ENCODE results near the gene PRKCH.
A peak's percentile ranks its signal among the peaks of the same experiment; 100 is the strongest.

PRKCH gene

GRCh38 chr14:61346793-61347192, 25.4 kb downstream of the PRKCH start:
- no peaks in the 10 kb centered on the region for H3K27me3 ChIP-seq (ENCODE audit: insufficient read depth, low read length)
- no peak overlapping the region for H3K4me3 ChIP-seq (ENCODE audit: low read length)
- H3K4me1 ChIP-seq (ENCODE audit: insufficient read depth, low read length) = 0 out of 2 replicates have a peak, but pooled peaks cover 8% of the 10 kb centered on the region
- H3K9ac ChIP-seq (ENCODE audit: low read depth, low read length) = no peak overlapping the region
- H3K27ac ChIP-seq (ENCODE audit: low read depth, low read length) = no peak overlapping the region
- H3K36me3 ChIP-seq (ENCODE audit: insufficient read depth, low read length) = no peaks in the 10 kb centered on the region
- 75% methylated on average over 3 of the region's 4 CpGs for WGBS
- H3K9me3 ChIP-seq (ENCODE audit: insufficient read depth, low read depth, low read length) = no peaks in the 10 kb centered on the region

DNA sequence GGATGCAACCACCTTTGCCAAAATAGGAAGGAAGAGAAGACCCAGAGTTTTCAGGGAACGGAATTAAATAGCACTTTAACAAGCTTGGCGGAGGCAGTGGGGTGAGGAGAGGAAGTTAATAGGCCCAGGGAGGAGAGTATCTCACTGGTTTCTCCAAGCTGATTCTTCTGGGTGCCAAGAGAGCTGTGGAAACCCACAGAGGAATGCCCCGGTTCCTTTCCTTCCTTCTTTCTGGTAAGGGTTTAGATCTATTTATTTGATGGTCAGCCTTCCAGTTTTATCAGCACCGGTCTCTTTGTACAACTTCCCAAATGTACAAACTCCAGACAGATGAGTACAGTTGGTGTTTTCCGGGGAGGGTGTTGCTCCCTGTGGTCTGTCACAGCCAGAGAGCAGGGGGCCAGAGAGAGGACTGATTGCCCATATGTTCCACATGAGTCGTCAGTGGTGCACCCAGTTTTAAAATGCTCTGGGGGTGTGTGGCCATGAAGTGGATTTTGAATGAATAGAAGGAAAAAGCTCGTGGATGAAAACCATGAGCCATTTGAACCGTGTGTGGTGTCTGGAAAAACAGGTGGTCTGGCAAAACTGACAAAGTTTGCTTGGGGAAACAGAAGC, 26.6 kb downstream of the PRKCH start:
- Histone ChIP-seq H3K4me3 (ENCODE audit: low read length) (no peak overlapping the region), H3K9ac (ENCODE audit: low read depth, low read length) (no peak overlapping the region), H3K27me3 (ENCODE audit: insufficient read depth, low read length) (no peaks in the 10 kb centered on the region), H3K36me3 (ENCODE audit: insufficient read depth, low read length) (no peaks in the 10 kb centered on the region), H3K9me3 (ENCODE audit: insufficient read depth, low read depth, low read length) (no peaks in the 10 kb centered on the region), H3K27ac (ENCODE audit: low read depth, low read length) (no peak overlapping the region), H3K4me1 (ENCODE audit: insufficient read depth, low read length) (0 out of 2 replicates have a peak, but pooled peaks cover 8% of the 10 kb centered on the region)
- WGBS = 89% methylated on average over 8 of the region's 8 CpGs

DNA sequence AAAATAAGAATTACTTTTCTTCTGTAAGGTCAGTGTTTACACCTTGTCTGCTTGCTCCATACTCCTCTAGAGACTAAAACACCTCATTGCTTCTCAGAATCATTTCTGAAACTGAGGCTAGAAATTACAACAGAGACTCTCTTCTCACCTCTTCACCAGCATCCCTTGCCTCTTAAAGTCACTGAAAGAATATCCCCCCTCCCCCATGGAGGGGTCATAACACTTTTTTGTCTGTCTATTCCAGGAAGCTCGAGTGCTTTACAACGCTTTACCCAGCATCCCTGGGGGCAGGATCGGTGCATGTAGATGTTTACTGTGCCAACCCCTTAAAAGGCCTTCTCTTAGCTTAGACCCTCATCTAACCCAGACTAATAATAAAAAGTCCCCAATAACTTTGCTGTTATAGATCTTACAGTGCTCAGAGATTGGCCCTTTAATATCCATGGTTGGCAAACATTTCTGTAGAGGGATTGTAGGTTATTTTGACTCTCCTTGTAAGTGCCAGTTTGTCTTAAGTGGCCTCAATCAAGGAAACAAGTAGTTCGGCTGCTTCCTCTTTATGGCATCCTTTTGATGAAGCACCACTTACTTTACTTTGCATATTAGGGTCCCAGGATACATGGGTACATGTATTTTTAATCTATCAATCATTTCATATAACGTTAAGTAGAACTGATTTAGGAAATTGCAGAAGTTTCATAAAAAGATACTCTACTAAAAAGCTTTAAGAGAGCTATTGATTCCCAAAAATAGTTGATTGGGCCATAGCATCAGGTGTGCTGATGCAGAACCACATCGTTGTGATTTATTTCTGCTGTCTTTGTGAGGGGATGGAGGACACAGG, 29.3 kb downstream of the PRKCH start:
- Histone ChIP-seq H3K36me3 (ENCODE audit: insufficient read depth, low read length) (no peaks in the 10 kb centered on the region), H3K9ac (ENCODE audit: low read depth, low read length) (no peak overlapping the region), H3K27me3 (ENCODE audit: insufficient read depth, low read length) (no peaks in the 10 kb centered on the region), H3K9me3 (ENCODE audit: insufficient read depth, low read depth, low read length) (no peaks in the 10 kb centered on the region), H3K27ac (ENCODE audit: low read depth, low read length) (no peak overlapping the region), H3K4me3 (ENCODE audit: low read length) (no peak overlapping the region), H3K4me1 (ENCODE audit: insufficient read depth, low read length) (peaks cover 13% of the 10 kb centered on the region)
- 90% methylated on average over 6 of the region's 6 CpGs for WGBS

DNA sequence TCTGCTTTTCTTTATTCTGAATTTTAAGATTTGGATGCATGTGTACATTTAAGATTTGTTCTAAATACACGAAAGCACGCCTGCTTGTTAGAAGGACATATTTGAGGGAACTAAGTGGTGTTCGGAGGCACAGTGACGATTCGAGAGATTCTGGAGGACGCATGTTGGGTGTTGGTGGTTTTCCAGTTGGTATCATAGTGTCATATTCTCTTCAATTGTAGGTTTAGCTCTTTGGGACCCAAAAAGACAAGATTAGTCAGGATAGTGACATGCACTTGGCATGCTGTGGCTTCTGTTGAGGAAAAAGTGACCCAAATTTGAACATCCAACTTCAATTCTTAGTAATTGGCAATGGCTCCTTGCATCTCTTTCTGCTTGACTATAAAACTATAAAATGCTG, 30.1 kb downstream of the PRKCH start:
- no peaks in the 10 kb centered on the region for H3K27me3 ChIP-seq (ENCODE audit: insufficient read depth, low read length)
- H3K9ac ChIP-seq (ENCODE audit: low read depth, low read length) = no peak overlapping the region
- no peak overlapping the region for H3K27ac ChIP-seq (ENCODE audit: low read depth, low read length)
- WGBS = 96% methylated on average over 6 of the region's 6 CpGs
- no peaks in the 10 kb centered on the region for H3K36me3 ChIP-seq (ENCODE audit: insufficient read depth, low read length)
- H3K9me3 ChIP-seq (ENCODE audit: insufficient read depth, low read depth, low read length) = no peaks in the 10 kb centered on the region
- H3K4me1 ChIP-seq (ENCODE audit: insufficient read depth, low read length) = peaks cover 21% of the 10 kb centered on the region
- H3K4me3 ChIP-seq (ENCODE audit: low read length) = no peak overlapping the region

DNA sequence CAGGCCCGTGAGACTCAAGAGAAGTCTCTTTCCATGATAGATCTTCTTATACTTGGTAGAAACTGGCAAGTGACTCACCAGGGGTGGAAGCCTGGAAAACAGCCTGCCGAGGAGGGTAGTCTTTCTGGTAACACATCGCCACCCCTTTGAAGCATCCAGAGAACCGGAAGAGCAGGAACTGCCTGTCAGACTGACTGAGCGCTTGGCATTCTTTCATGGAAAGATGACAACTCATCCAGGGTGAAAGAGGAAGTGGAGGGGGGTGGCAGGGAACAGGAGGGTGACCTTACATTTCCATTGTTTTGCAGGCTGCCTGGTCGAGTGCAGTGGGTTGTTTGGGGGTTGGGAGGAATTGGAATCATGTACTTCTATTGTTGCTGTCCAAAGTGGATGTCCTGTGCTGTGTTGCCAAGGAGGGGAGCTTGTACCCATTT, 34.5 kb downstream of the PRKCH start:
- Histone ChIP-seq H3K27me3 (ENCODE audit: insufficient read depth, low read length) (no peaks in the 10 kb centered on the region), H3K4me1 (ENCODE audit: insufficient read depth, low read length) (peaks cover 13% of the 10 kb centered on the region), H3K4me3 (ENCODE audit: low read length) (no peak overlapping the region), H3K36me3 (ENCODE audit: insufficient read depth, low read length) (no peaks in the 10 kb centered on the region), H3K9ac (ENCODE audit: low read depth, low read length) (no peak overlapping the region), H3K27ac (ENCODE audit: low read depth, low read length) (peak overlapping the region; percentile 46; the same call in 1 of the 2 replicates), H3K9me3 (ENCODE audit: insufficient read depth, low read depth, low read length) (no peaks in the 10 kb centered on the region)
- 44% methylated on average over 6 of the region's 6 CpGs for WGBS

- H3K4me3 ChIP-seq (ENCODE audit: low read length) = no peak overlapping the region
- H3K9me3 ChIP-seq (ENCODE audit: insufficient read depth, low read depth, low read length) = no peaks in the 10 kb centered on the region
- no peaks in the 10 kb centered on the region for H3K36me3 ChIP-seq (ENCODE audit: insufficient read depth, low read length)
- H3K4me1 ChIP-seq (ENCODE audit: insufficient read depth, low read length) = peaks cover 13% of the 10 kb centered on the region
- H3K9ac ChIP-seq (ENCODE audit: low read depth, low read length) = no peak overlapping the region
- no peak overlapping the region for H3K27ac ChIP-seq (ENCODE audit: low read depth, low read length)
- 92% methylated on average over 4 of the region's 4 CpGs for WGBS
- H3K27me3 ChIP-seq (ENCODE audit: insufficient read depth, low read length) = no peaks in the 10 kb centered on the region
Measured at GRCh38 chr14:61357123-61357522, 35.7 kb downstream of the PRKCH start.

- H3K4me3 ChIP-seq (ENCODE audit: low read length) = no peak overlapping the region
- no peaks in the 10 kb centered on the region for H3K27me3 ChIP-seq (ENCODE audit: insufficient read depth, low read length)
- no peak overlapping the region for H3K27ac ChIP-seq (ENCODE audit: low read depth, low read length)
- 92% methylated on average over 3 of the region's 3 CpGs for WGBS
- H3K9me3 ChIP-seq (ENCODE audit: insufficient read depth, low read depth, low read length) = no peaks in the 10 kb centered on the region
- no peaks in the 10 kb centered on the region for H3K36me3 ChIP-seq (ENCODE audit: insufficient read depth, low read length)
- peaks cover 13% of the 10 kb centered on the region for H3K4me1 ChIP-seq (ENCODE audit: insufficient read depth, low read length)
- no peak overlapping the region for H3K9ac ChIP-seq (ENCODE audit: low read depth, low read length)
Measured at GRCh38 chr14:61358554-61359226, 37.3 kb downstream of the PRKCH start.

DNA sequence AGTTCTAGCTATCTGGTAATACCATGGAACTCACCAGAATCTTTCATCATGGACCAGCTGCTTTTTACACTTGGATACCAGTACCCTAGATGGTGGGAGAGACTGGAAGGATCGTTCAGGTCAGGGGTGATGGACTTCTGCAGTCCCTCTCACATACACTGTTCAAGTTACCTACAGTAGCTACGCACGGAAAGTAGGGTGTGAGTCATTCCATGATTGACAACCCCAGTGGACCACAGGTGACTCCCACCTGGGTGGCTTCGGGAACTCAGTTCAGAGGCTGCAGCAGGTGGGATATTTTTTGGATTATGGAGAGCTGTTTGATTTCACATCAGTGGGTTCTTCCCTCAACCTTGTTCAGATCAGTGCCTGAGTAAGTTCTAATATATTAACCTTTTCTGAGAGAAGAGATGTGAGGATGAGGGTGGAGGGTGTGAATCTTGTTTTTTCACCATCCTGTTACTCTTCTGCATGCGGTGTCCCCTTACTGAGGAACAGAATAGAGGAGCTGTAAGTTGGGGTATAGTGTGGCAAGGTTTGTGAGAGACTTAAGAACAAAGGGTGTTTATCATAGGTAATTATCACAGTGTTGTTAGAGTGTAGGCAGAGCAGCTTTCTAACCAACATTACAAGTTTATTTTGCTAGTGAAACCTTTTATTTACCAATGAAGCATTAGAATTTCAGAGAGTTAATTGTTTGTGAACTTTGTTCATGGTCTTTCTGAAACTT, 39.6 kb downstream of the PRKCH start:
- no peaks in the 10 kb centered on the region for H3K9me3 ChIP-seq (ENCODE audit: insufficient read depth, low read depth, low read length)
- 89% methylated on average over 5 of the region's 5 CpGs for WGBS
- H3K27me3 ChIP-seq (ENCODE audit: insufficient read depth, low read length) = no peaks in the 10 kb centered on the region
- no peak overlapping the region for H3K9ac ChIP-seq (ENCODE audit: low read depth, low read length)
- H3K27ac ChIP-seq (ENCODE audit: low read depth, low read length) = no peak overlapping the region
- peaks cover 5% of the 10 kb centered on the region; the same call in 1 of the 2 replicates for H3K4me1 ChIP-seq (ENCODE audit: insufficient read depth, low read length)
- H3K4me3 ChIP-seq (ENCODE audit: low read length) = no peak overlapping the region
- H3K36me3 ChIP-seq (ENCODE audit: insufficient read depth, low read length) = no peaks in the 10 kb centered on the region

DNA sequence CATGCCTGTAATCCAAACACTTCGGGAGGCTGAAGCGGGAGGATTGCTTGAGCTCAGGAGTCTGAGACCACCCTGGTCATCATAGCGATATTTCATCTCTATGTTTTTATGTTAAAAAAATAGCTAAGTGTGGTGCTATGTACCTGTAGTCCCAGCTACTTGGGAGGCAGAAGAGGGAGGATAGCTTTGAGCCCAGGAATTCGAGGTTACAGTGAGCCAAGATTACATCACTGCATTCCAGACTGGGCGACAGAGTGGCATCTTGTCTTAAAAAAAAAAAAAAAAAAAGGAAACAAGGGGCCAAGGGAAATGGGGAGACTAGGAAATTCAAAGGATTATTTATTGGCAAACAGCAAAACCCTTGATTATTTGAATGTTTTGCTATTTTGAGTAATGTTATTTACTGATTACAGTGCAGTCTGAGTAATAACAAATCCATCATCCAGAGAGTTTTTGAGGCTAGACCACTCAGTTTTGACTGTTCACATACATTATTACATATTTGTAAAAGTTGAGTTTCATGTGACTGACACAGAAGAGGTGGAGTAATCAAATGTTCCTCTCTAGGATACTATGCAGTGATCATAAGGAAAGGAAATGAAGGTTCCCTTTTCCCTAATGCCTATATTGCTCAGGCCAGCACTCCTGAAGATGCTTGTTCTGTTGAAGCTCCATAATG, 40.8 kb downstream of the PRKCH start:
- H3K36me3 ChIP-seq (ENCODE audit: insufficient read depth, low read length) = no peaks in the 10 kb centered on the region
- H3K9ac ChIP-seq (ENCODE audit: low read depth, low read length) = no peak overlapping the region
- H3K4me3 ChIP-seq (ENCODE audit: low read length) = no peak overlapping the region
- WGBS = 94% methylated on average over 5 of the region's 5 CpGs
- H3K27me3 ChIP-seq (ENCODE audit: insufficient read depth, low read length) = no peaks in the 10 kb centered on the region
- H3K4me1 ChIP-seq (ENCODE audit: insufficient read depth, low read length) = no peaks in the 10 kb centered on the region; the same call in 1 of the 2 replicates
- H3K9me3 ChIP-seq (ENCODE audit: insufficient read depth, low read depth, low read length) = no peaks in the 10 kb centered on the region
- H3K27ac ChIP-seq (ENCODE audit: low read depth, low read length) = no peak overlapping the region

- H3K4me3 ChIP-seq (ENCODE audit: low read length) = no peak overlapping the region
- H3K9ac ChIP-seq (ENCODE audit: low read depth, low read length) = no peak overlapping the region
- peaks cover 6% of the 10 kb centered on the region; the same call in 1 of the 2 replicates for H3K4me1 ChIP-seq (ENCODE audit: insufficient read depth, low read length)
- H3K27me3 ChIP-seq (ENCODE audit: insufficient read depth, low read length) = no peaks in the 10 kb centered on the region
- H3K36me3 ChIP-seq (ENCODE audit: insufficient read depth, low read length) = no peaks in the 10 kb centered on the region
- WGBS = 76% methylated on average over 1 of the region's 2 CpGs
- H3K27ac ChIP-seq (ENCODE audit: low read depth, low read length) = no peak overlapping the region
- no peaks in the 10 kb centered on the region for H3K9me3 ChIP-seq (ENCODE audit: insufficient read depth, low read depth, low read length)
Measured at GRCh38 chr14:61364243-61364642, 42.9 kb downstream of the PRKCH start.
